ENCODE results near the gene CENPS. TPM values are rescaled to one million over a fixed set of nuclear protein-coding genes. Genes with fewer than 3 reads are reported as not detected.
A peak's percentile ranks its signal among the peaks of the same experiment; 100 is the strongest.
"Not testable (repeated sequence)": the region's sequence is repeated elsewhere in the genome, so short reads cannot be mapped to it uniquely, and the experiment has no call there.

Gene CENPS
- total RNA-seq, 2 experiments from 2014 or later, result 16.1 to 20.7 TPM

- Mint-ChIP-seq H3K27me3 (no peaks in the 10 kb centered on the region), H3K4me1 (peaks cover 9% of the 10 kb centered on the region), H3K4me3 (no peak overlapping the region), H3K27ac (no peak overlapping the region), H3K36me3 (ENCODE audit: low read depth) (peaks cover 20% of the 10 kb centered on the region), H3K9me3 (no peaks in the 10 kb centered on the region)
- POLR2A ChIA-PET, result no interaction called here
- CTCF ChIA-PET, result no interaction called here
- no peak for DNase-seq
These were observed 36.8 kb downstream of the CENPS start for GRCh38 chr1:10467078-10467477.

DNA sequence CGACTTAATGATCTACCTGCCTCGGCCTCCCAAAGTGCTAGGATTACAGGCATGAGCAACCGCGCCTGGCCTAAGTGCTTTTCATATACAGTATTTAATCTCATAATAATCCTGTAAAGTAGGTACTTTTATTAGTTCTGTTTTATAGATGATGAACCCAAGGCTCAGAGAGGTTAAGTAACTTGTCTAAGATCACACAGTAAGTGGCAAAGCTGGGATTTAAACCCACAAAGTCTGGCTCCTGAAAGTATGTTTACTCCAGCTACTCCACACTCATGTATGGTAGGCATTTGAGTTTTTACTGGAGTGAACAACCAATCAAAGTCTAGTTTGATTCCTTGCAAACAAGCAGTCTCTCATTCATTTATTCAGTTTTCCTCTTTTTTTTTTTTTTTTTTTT is 39.8 kb downstream of the CENPS start:
- H3K36me3 Mint-ChIP-seq (ENCODE audit: low read depth), result peaks cover 18% of the 10 kb centered on the region
- no peak overlapping the region for H3K27ac Mint-ChIP-seq
- DNase-seq, result no peak
- H3K27me3 Mint-ChIP-seq, result no peaks in the 10 kb centered on the region
- H3K4me3 Mint-ChIP-seq, result no peak overlapping the region
- CTCF ChIA-PET, result interaction anchor here (0.6 kb wide), 1 partner anchor 13 kb away, joined by 4 read pairs; no protein-coding TSS in a partner anchor
- peaks cover 30% of the 10 kb centered on the region for H3K4me1 Mint-ChIP-seq
- POLR2A ChIA-PET, result no interaction called here
- no peaks in the 10 kb centered on the region for H3K9me3 Mint-ChIP-seq

- Mint-ChIP-seq H3K27me3 (no peaks in the 10 kb centered on the region), H3K4me3 (peak overlapping the region; percentile 94), H3K4me1 (peaks cover 40% of the 10 kb centered on the region), H3K9me3 (no peaks in the 10 kb centered on the region), H3K36me3 (ENCODE audit: low read depth) (peaks cover 18% of the 10 kb centered on the region), H3K27ac (peak overlapping the region; percentile 94)
- ChIA-PET CTCF (interaction anchor here (0.8 to 2.0 kb wide), 3 partner anchors 10 to 41 kb away, joined by 3 to 6 read pairs (median 4); partner anchors contain the start of gene CENPS), POLR2A (no interaction called here)
- no peak for DNase-seq
These were observed 41.4 kb downstream of the CENPS start for GRCh38 chr1:10471411-10472219.

DNA sequence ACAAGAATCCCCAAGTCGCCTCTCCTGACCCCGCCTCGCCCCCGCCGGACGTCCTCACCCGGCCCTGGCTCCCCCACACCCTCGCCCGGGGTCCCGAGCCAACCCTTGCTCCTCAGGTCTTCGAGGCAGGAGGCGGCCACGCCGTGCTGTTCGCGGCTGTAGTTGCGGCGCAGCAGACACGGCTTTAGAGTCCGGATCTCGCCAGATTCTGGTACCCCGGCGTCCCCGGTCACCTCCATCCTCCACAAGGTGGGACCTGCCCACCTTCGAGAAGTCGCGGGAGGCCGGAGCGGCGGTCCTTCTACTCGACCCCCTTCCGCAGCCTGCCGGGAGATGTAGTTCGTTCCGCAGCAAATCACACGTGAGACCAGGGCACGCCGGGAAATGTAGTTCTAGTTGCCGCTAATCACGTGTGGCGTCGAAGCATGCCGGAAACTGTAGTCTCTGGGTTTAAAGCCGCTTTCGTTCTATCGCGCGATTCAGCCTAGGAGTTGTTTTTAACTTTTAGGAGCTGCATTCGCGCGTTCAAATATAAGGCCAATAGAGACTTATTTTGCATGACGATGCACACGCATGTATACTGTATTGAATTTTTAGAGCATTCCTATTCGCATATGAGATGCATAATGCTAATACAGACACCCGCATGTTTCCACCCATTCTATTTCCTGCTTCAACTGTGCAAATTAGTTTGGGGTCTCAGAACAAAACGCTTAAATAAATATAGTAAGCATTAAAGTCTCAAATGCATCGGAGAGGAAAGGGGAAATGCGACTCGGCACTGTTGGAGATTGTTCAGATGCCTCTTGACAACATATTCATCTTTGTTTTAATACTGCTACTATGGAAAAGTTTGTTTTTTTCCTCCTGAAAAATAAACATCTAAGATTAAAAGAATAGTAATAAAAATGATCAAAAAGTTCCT is 42.2 kb downstream of the CENPS start, which contains the start of gene DFFA:
Gene DFFA, minus strand, starts transcription at position 310 of the 925 bp plus-strand sequence. Its CDS starts 71 bp downstream, at position 239.
- DNase-seq, result peak; percentile 96
- H3K27ac Mint-ChIP-seq, result peak within 1 kb of the TSS; percentile 94
- peaks cover 15% of the 10 kb centered on the region for H3K36me3 Mint-ChIP-seq (ENCODE audit: low read depth)
- H3K27me3 Mint-ChIP-seq, result no peaks in the 10 kb centered on the region
- CTCF ChIA-PET, result interaction anchor here (2.0 kb wide), 1 partner anchor 42 kb away, joined by 4 read pairs; the partner anchor contains the start of gene CENPS
- H3K9me3 Mint-ChIP-seq, result no peaks in the 10 kb centered on the region
- peak within 1 kb of the TSS; percentile 94 for H3K4me3 Mint-ChIP-seq
- peaks cover 46% of the 10 kb centered on the region for H3K4me1 Mint-ChIP-seq
- POLR2A ChIA-PET, result interaction anchor here (0.7 kb wide), 1 partner anchor 37 kb away, joined by 3 read pairs; no protein-coding TSS in a partner anchor

DNA sequence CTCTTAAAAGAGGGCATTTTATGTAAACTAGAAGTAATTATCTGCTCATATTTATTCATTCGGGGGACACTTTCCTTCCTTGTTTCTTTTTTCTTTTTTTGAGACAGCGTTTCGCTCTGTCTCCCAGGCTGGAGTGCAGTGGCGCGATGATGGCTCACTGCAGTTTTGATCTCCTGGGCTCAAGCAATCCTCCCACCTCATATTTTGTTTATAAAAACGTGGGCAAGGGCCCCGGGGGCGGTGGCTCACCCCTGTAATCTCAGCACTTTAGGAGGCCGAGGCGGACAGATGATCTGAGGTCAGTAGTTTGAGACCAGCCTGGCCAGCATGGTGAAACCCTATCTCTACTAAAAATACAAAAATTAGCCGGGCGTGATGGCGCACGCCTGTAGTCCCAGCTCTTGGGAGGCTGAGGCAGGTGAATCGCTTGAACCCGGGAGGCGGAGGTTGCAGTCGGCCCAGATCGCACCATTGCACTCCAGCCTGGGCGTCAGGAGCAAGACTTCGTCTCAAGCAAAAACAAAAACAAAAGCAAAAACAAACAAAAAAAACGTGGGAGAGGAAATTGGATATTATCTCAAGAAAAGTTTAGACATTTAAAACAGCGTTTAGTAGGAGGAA is 43.0 kb downstream of the CENPS start:
- Mint-ChIP-seq H3K9me3 (no peaks in the 10 kb centered on the region), H3K27me3 (no peaks in the 10 kb centered on the region), H3K27ac (peak overlapping the region; percentile 94), H3K4me3 (peak overlapping the region; percentile 94), H3K4me1 (peaks cover 47% of the 10 kb centered on the region), H3K36me3 (ENCODE audit: low read depth) (peaks cover 12% of the 10 kb centered on the region)
- ChIA-PET CTCF (interaction anchor here (2.0 kb wide), 1 partner anchor 43 kb away, joined by 4 read pairs; the partner anchor contains the start of gene CENPS), POLR2A (no interaction called here)
- DNase-seq, result no peak

DNA sequence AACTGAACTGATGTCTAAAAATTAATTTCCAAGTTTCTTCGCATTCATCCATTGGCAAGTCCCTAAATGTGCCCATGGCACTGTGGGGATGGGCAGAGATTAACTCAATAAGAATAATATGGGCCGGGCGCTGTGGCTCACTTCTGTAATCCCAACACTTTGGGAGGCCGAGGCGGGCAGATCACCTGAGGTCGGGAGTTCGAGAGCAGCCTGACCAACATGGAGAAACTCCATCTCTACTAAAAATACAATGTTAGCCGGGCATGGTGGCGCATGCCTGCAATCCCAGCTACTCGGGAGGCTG is 44.0 kb downstream of the CENPS start:
- H3K36me3 Mint-ChIP-seq (ENCODE audit: low read depth); POLR2A ChIA-PET: not testable (repeated sequence)
- peaks cover 47% of the 10 kb centered on the region for H3K4me1 Mint-ChIP-seq

GRCh38 chr1:10474613-10475507 is 44.6 kb downstream of the CENPS start, which contains the start of gene PEX14:
PEX14 (plus strand) TSS chr1:10474950; CDS start chr1:10474967, 17 bp downstream.
- no peaks in the 10 kb centered on the region for H3K9me3 Mint-ChIP-seq
- peaks cover 51% of the 10 kb centered on the region for H3K4me1 Mint-ChIP-seq
- no peaks in the 10 kb centered on the region for H3K27me3 Mint-ChIP-seq
- POLR2A ChIA-PET, result interaction anchor here (0.6 kb wide), 1 partner anchor 14 kb away, joined by 3 read pairs; no protein-coding TSS in a partner anchor
- H3K27ac Mint-ChIP-seq, result peak within 1 kb of the TSS; percentile 89
- peaks cover 5% of the 10 kb centered on the region for H3K36me3 Mint-ChIP-seq (ENCODE audit: low read depth)
- CTCF ChIA-PET, result interaction anchor here (0.7 kb wide), 1 partner anchor 442 kb away, joined by 3 read pairs; no protein-coding TSS in a partner anchor
- H3K4me3 Mint-ChIP-seq, result peak within 1 kb of the TSS; percentile 85
- DNase-seq, result peak; percentile 92

More for the DNA sequence above, 44.0 kb downstream of the CENPS start:
- DNase-seq, H3K9me3 Mint-ChIP-seq, H3K27me3 Mint-ChIP-seq, CTCF ChIA-PET: not testable (repeated sequence)
- Mint-ChIP-seq H3K27ac (peak overlapping the region; percentile 84), H3K4me3 (peak overlapping the region; percentile 82)

DNA sequence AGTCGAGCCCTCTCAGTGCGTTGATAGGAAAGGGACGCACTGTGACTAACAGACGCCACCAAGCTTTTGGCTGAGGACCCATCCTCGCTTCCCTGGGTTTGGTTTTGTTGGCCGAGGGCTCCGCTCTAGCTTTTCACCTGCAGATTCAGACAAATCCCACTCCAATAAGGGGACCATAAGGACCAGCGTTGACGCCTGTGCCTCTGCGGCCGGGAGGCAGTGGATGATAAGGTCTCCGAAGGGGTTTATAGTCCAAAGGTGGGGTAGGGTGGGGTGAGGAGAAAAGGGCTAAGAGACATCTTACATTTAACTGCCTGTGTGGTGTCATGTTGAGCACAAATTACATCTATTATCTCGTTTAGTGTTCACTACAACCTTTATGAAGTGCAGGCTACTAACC is 45.3 kb downstream of the CENPS start:
- H3K27ac Mint-ChIP-seq, result peak overlapping the region; percentile 89
- H3K9me3 Mint-ChIP-seq, result no peaks in the 10 kb centered on the region
- POLR2A ChIA-PET, result interaction anchor here (0.6 kb wide), 1 partner anchor 15 kb away, joined by 3 read pairs; no protein-coding TSS in a partner anchor
- DNase-seq, result no peak
- H3K27me3 Mint-ChIP-seq, result no peaks in the 10 kb centered on the region
- peaks cover 5% of the 10 kb centered on the region for H3K36me3 Mint-ChIP-seq (ENCODE audit: low read depth)
- H3K4me3 Mint-ChIP-seq, result peak overlapping the region; percentile 85
- CTCF ChIA-PET, result interaction anchor here (0.7 kb wide), 1 partner anchor 442 kb away, joined by 3 read pairs; no protein-coding TSS in a partner anchor
- peaks cover 51% of the 10 kb centered on the region for H3K4me1 Mint-ChIP-seq

GRCh38 chr1:10479296-10479695 is 49.1 kb downstream of the CENPS start:
- Mint-ChIP-seq H3K4me3 (no peak overlapping the region), H3K4me1 (peaks cover 24% of the 10 kb centered on the region), H3K27ac (no peak overlapping the region), H3K9me3 (no peaks in the 10 kb centered on the region), H3K36me3 (ENCODE audit: low read depth) (peaks cover 1% of the 10 kb centered on the region), H3K27me3 (no peaks in the 10 kb centered on the region)
- no peak for DNase-seq
- ChIA-PET CTCF (interaction anchor here (1.7 kb wide), 1 partner anchor 9 kb away, joined by 4 read pairs; no protein-coding TSS in a partner anchor), POLR2A (no interaction called here)

- Mint-ChIP-seq H3K27ac (no peak overlapping the region), H3K4me3 (no peak overlapping the region), H3K27me3 (no peaks in the 10 kb centered on the region), H3K4me1 (peaks cover 23% of the 10 kb centered on the region), H3K9me3 (no peaks in the 10 kb centered on the region), H3K36me3 (ENCODE audit: low read depth) (peaks cover 3% of the 10 kb centered on the region)
- CTCF ChIA-PET, result interaction anchor here (0.6 to 1.6 kb wide), 3 partner anchors 9 to 33 kb away, joined by 3 to 9 read pairs (median 4); no protein-coding TSS in a partner anchor
- no peak for DNase-seq
- POLR2A ChIA-PET, result no interaction called here
These were observed 50.4 kb downstream of the CENPS start for GRCh38 chr1:10480614-10481013.

DNA sequence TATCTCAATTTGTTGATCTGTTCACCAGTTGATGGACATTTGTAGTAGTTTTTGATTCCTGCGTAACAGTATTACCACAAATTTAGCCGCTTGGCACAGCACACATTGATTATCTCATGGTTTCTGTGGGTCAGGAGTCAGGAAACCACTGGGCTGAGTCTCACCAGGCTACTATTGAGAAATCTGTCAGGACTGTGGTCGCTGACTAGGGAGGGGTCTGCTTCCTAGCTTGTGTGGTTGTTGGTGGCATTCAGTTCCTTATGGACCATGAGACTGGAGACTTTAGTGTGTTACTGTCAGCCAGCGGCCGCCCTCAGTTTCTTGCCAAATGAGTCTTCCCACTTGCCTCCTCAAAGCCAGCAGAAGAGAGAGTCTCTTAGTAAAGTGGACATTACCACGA is 54.3 kb downstream of the CENPS start:
- no peaks in the 10 kb centered on the region for H3K27me3 Mint-ChIP-seq
- H3K4me3 Mint-ChIP-seq, result no peak overlapping the region
- ChIA-PET POLR2A (no interaction called here), CTCF (interaction anchor here (3.0 kb wide), 1 partner anchor 10 kb away, joined by 25 read pairs; no protein-coding TSS in a partner anchor)
- peaks cover 5% of the 10 kb centered on the region for H3K4me1 Mint-ChIP-seq
- DNase-seq, result no peak
- peaks cover 7% of the 10 kb centered on the region for H3K36me3 Mint-ChIP-seq (ENCODE audit: low read depth)
- H3K27ac Mint-ChIP-seq, result no peak overlapping the region
- no peaks in the 10 kb centered on the region for H3K9me3 Mint-ChIP-seq
